Gastrocnemius medialis (tissue), 4 donors: ENCODE measurements around the gene ERAL1. TPM values are rescaled to one million over a fixed set of nuclear protein-coding genes. Genes with fewer than 3 reads are reported as not detected.
"Not testable (repeated sequence)": the region's sequence is repeated elsewhere in the genome, so short reads cannot be mapped to it uniquely, and the experiment has no call there.

Experiments
- ATAC-seq, 2 donors: fragments of 150-250 bp; one replicate each; pipeline ENCODE4 v1.9.1; 2016
- DNase-seq, 2 donors: peaks; one replicate each; pipeline ENCODE4 v3.0.0-alpha.2; 2019
- H3K27ac ChIP-seq, 4 donors: fragments of 200-600 bp; sonication (generic); 1 replicate in 1 of 4; 2 replicates in 3 of 4; pipeline ENCODE4 v1.5.1; 2016 to 2018; ENCODE audit warnings: mild to moderate bottlenecking in 2 of 4, moderate library complexity in 1 of 4
- H3K27me3 ChIP-seq, 3 donors: fragments of 200-600 bp; sonication (generic) in 2 of 3; 1 replicate in 1 of 3; 2 replicates in 2 of 3; pipeline versions ENCODE4 v1.5.1 to v1.6.0; 2016 to 2019; ENCODE audit warnings: mild to moderate bottlenecking in 1 of 3, moderate library complexity in 1 of 3
- H3K36me3 ChIP-seq, 2 donors: fragments of 200-600 bp; sonication (generic) in 1 of 2; one replicate each; pipeline ENCODE4 v1.5.1; 2017 to 2018
- H3K4me1 ChIP-seq, 2 donors: fragments of 200-600 bp; sonication (generic) in 1 of 2; one replicate each; pipeline ENCODE4 v1.5.1; 2016 to 2017; ENCODE audit warnings: mild to moderate bottlenecking in 2 of 2
- H3K4me3 ChIP-seq, 4 donors: fragments of 200-600 bp; sonication (generic) in 3 of 4; 1 replicate in 1 of 4; 2 replicates in 3 of 4; pipeline ENCODE4 v1.5.1; 2016 to 2019; ENCODE audit warnings: mild to moderate bottlenecking in 2 of 4
- H3K9me3 ChIP-seq, 3 donors: fragments of 200-600 bp; sonication (generic) in 2 of 3; 1 replicate in 1 of 3; 2 replicates in 2 of 3; pipeline ENCODE4 v1.5.1; 2016 to 2019
- CTCF ChIP-seq, 5 experiments: fragments of 450-650 bp in 3 of 5; fragments of 200-600 bp in 2 of 5; sonication (generic) in 2 of 5; IDR thresholded peaks in 4 of 5; conservative IDR thresholded peaks in 1 of 5; 1 replicate in 4 of 5; 2 replicates in 1 of 5; pipeline ENCODE4 v1.5.1; 2016 to 2019; ENCODE audit warnings: antibody characterized with exemption in 5 of 5, mild to moderate bottlenecking in 3 of 5, moderate library complexity in 3 of 5
- POLR2A ChIP-seq, 2 donors: fragments of 450-650 bp; IDR thresholded peaks; one replicate each; pipeline ENCODE4 v1.6.1; 2017; ENCODE audit warnings: antibody characterized with exemption in 2 of 2, mild to moderate bottlenecking in 2 of 2, moderate library complexity in 2 of 2
- in situ Hi-C, 4 donors: fragments of 200-750 bp; cut with MboI; loops; one replicate each; pipeline versions ENCODE4 v1.15.0 to v1.8.0; 2017; ENCODE audit warnings: low sequenced_read_pairs in 4 of 4
- intact Hi-C: fragments of 100-400 bp; cut with DNase I; formaldehyde crosslinking; loops from one replicate; pipeline ENCODE4 v1.15.1; 2023; ENCODE audit warnings: low total_unique reads
- total RNA-seq, 4 donors: library from RNA; depleted of rRNA; stranded (reverse); fragments of >200 nt; gene quantifications; one replicate each; pipeline versions ENCODE4 v1.1.0 to v1.2.3, GENCODE V29; 2016

The ERAL1 gene
- total RNA-seq, 4 donors from 2014 or later = 35.1 to 69.2 (median 64.1) TPM

DNA sequence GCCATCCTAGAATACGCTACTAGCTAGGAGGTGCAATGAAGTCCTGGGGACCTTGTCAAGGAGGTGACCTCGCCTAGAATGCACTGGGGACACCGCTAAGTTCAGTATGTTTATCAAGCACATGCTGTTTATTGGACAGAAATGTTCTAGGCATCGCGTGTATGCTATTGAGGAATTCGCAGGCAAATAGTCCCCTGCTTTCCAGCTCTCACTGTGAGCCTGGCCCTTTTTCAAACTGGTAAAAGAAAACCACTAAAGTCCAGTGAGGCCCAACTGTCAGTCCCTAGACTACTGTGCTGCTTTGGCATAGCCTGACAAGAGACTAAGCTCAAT, 11.0 kb upstream of the ERAL1 start:
- DNase-seq (no peak), ATAC-seq (no peak)
- intact Hi-C loops (no loop called here), in situ Hi-C loops (no loop called here)
- Histone ChIP-seq H3K9me3 (no peaks in the 10 kb centered on the region), H3K4me1 (peaks cover 11 to 17% of the 10 kb centered on the region in 2 donors), H3K27me3 (no peaks in the 10 kb centered on the region), H3K36me3 (no peaks in the 10 kb centered on the region), H3K4me3 (no peak overlapping the region), H3K27ac (no peak overlapping the region)
- TF ChIP-seq POLR2A (IDR thresholded peaks at IDR 0.05) (no peak), CTCF (IDR thresholded peaks at IDR 0.05 in 4 of 5, conservative IDR thresholded peaks at IDR 0.05 in 1 of 5) (no peak)

- Histone ChIP-seq H3K4me3 (no peak overlapping the region), H3K36me3 (no peaks in the 10 kb centered on the region), H3K27ac (no peak overlapping the region), H3K9me3 (no peaks in the 10 kb centered on the region), H3K27me3 (no peaks in the 10 kb centered on the region), H3K4me1 (peaks cover 8 to 15% of the 10 kb centered on the region in 2 donors)
- TF ChIP-seq CTCF (IDR thresholded peaks at IDR 0.05 in 4 of 5, conservative IDR thresholded peaks at IDR 0.05 in 1 of 5) = no peak
- intact Hi-C loops (no loop called here), in situ Hi-C loops (no loop called here)
- DNase-seq (no peak), ATAC-seq (no peak)
Observed at GRCh38 chr17:28846231-28846630, 8.6 kb upstream of the ERAL1 start.

GRCh38 chr17:28846699-28847098, 8.1 kb upstream of the ERAL1 start:
- in situ Hi-C loops, H3K27me3 ChIP-seq: not testable (repeated sequence)

DNA sequence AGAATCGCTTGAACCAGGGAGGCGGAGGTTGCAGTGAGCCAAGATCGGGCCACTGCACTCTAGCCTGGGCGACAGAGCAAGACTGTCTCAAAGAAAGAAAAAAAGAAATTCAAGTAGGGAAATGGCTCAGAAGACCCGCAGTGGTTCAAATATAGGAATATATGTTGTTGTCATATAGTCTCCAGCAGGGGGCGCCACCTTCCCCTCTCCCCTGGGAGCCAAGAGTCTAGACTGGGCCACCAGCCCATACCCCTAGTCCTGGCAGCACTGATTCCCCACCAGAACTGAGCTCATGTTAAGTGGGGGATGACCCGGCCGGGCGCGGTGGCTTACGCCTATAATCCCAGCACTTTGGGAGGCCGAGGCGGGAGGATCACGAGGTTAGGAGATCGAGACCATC, 6.1 kb upstream of the ERAL1 start:
- H3K9me3 ChIP-seq, H3K36me3 ChIP-seq, H3K4me3 ChIP-seq, in situ Hi-C loops, intact Hi-C loops, ATAC-seq, H3K27ac ChIP-seq, H3K4me1 ChIP-seq, DNase-seq, H3K27me3 ChIP-seq: not testable (repeated sequence)
- peak in 2 of 5 experiments; percentile 14 to 39 for TF ChIP-seq CTCF (IDR thresholded peaks at IDR 0.05 in 4 of 5, conservative IDR thresholded peaks at IDR 0.05 in 1 of 5)

More at GRCh38 chr17:28846699-28847098, 8.1 kb upstream of the ERAL1 start:
- H3K4me3 ChIP-seq, DNase-seq, H3K27ac ChIP-seq, ATAC-seq, intact Hi-C loops, H3K9me3 ChIP-seq, H3K36me3 ChIP-seq: not testable (repeated sequence)
- H3K4me1 ChIP-seq = peaks cover 3 to 10% of the 10 kb centered on the region in 2 donors

DNA sequence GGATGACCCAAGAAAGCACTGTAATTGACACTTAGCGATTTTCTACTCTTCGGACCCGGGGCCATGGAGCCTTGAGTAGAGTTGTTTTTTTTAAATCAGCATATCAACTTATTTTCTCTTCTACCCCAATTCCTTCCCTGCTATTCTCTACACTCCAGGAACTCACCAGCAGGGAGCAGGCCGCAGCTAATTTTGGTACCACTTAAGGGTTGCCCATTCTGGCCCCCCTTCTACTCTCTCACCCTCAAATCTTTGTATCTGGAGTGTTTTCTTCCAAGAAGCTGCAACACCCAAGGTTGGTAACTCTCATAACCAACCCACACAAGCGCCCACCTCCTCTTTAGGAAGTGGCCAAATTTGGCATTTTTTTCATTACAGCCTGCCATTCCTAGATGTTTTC, 5.5 kb upstream of the ERAL1 start:
- Histone ChIP-seq H3K27ac (no peak overlapping the region), H3K9me3 (no peaks in the 10 kb centered on the region), H3K4me3 (no peak overlapping the region), H3K27me3 (no peaks in the 10 kb centered on the region), H3K36me3 (no peaks in the 10 kb centered on the region), H3K4me1 (peaks cover 0 to 3% of the 10 kb centered on the region in 2 donors)
- ATAC-seq (no peak), DNase-seq (no peak)
- no peak for TF ChIP-seq POLR2A (IDR thresholded peaks at IDR 0.05)
- no peak for TF ChIP-seq CTCF (IDR thresholded peaks at IDR 0.05 in 4 of 5, conservative IDR thresholded peaks at IDR 0.05 in 1 of 5)
- intact Hi-C loops = no loop called here
- in situ Hi-C loops = no loop called here
